GM19043 (cell line): Measurements from ENCODE around the gene PCSK5.

ENCODE experiments used
- ATAC-seq: cut with Tn5 transposase; IDR thresholded peaks from one replicate; pipeline ENCODE4 v1.9.1; 2021; ENCODE audit warnings: low read depth; ENCODE audit not compliant: unreplicated experiment

The PCSK5 gene

GRCh38 chr9:75918154-75918553, 27.7 kb downstream of the PCSK5 start:
- ATAC-seq: no peak

GRCh38 chr9:75918909-75919308, 28.4 kb downstream of the PCSK5 start:
- ATAC-seq: no peak

- ATAC-seq: no peak
Observed at GRCh38 chr9:75921391-75922127, 31.1 kb downstream of the PCSK5 start.

GRCh38 chr9:75926385-75926784, 35.9 kb downstream of the PCSK5 start:
- no peak for ATAC-seq

- no peak for ATAC-seq
Observed at GRCh38 chr9:75927356-75927755, 36.9 kb downstream of the PCSK5 start.

- no peak for ATAC-seq
Observed at GRCh38 chr9:75930190-75930589, 39.7 kb downstream of the PCSK5 start.

- no peak for ATAC-seq
Observed at GRCh38 chr9:75930730-75931321, 40.4 kb downstream of the PCSK5 start.

GRCh38 chr9:75933982-75934381, 43.5 kb downstream of the PCSK5 start:
- no peak for ATAC-seq

GRCh38 chr9:75935591-75935990, 45.1 kb downstream of the PCSK5 start:
- no peak for ATAC-seq

GRCh38 chr9:75937521-75938258, 47.2 kb downstream of the PCSK5 start:
- ATAC-seq: no peak

GRCh38 chr9:75938946-75939345, 48.5 kb downstream of the PCSK5 start:
- ATAC-seq: no peak

- ATAC-seq: no peak
Observed at GRCh38 chr9:75939536-75940111, 49.2 kb downstream of the PCSK5 start.

GRCh38 chr9:75941066-75941465, 50.6 kb downstream of the PCSK5 start:
- ATAC-seq: no peak

- ATAC-seq: no peak
Observed at GRCh38 chr9:75941577-75942311, 51.3 kb downstream of the PCSK5 start.

GRCh38 chr9:75946766-75947165, 56.3 kb downstream of the PCSK5 start:
- no peak for ATAC-seq

- no peak for ATAC-seq
Observed at GRCh38 chr9:75947233-75947632, 56.8 kb downstream of the PCSK5 start.

- ATAC-seq: no peak
Observed at GRCh38 chr9:75950998-75951397, 60.5 kb downstream of the PCSK5 start.

- no peak for ATAC-seq
Observed at GRCh38 chr9:75953218-75953617, 62.7 kb downstream of the PCSK5 start.

- no peak for ATAC-seq
Observed at GRCh38 chr9:75956161-75956560, 65.7 kb downstream of the PCSK5 start.

GRCh38 chr9:75957116-75957515, 66.6 kb downstream of the PCSK5 start:
- no peak for ATAC-seq

GRCh38 chr9:75958226-75958625, 67.8 kb downstream of the PCSK5 start:
- ATAC-seq: no peak
